ENCODE measurements around the gene TANGO6. TPM values are rescaled to one million over a fixed set of nuclear protein-coding genes. Genes with fewer than 3 reads are reported as not detected.

Gene TANGO6
- total and polyA plus RNA-seq, 2 of the 8 experiments (the other 6 are each of a cell fraction or from before 2014, with no cell fraction given): 5.0 to 19.5 TPM

DNA sequence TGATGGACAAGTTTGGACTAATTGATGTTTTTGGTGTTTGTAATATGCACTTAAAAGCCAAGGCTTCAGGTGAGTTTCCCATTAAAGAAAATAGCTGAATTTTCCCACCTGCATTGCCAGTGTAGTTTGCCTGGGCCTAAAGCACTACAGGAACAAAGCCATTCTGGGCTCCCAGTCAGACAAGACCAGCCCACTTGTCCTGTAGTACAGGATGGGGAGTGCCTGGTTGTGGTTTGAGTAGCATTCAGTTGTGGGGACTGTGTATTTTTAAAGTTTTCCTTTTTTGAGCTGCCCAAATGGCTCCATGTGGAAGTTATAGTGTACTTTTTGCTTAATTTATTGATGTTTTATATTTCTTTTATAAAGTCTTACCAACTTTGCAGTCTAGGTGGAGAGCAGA, 91.7 kb downstream of the TANGO6 start:
- Histone ChIP-seq H4K8ac (ENCODE audit: extremely low read depth, insufficient read depth, low read length) (no peak overlapping the region), H3K56ac (replicated peaks; ENCODE audit: insufficient read length, low read depth, low read length) (no peak overlapping the region), H2BK12ac (ENCODE audit: low read depth, low read length) (no peak overlapping the region), H3K27me3 (replicated peaks in 1 of 4; ENCODE audit: control insufficient read depth in 3 of 4, extremely low read depth in 1 of 4, insufficient read depth in 3 of 4, low read length in 3 of 4) (no peaks in the 10 kb centered on the region), H3K79me1 (ENCODE audit: low read depth, low read length) (no peaks in the 10 kb centered on the region), H3K14ac (ENCODE audit: insufficient read length) (no peak overlapping the region), H3K4me1 (replicated peaks in 1 of 4; ENCODE audit: control insufficient read depth in 3 of 4, insufficient read depth in 4 of 4, low read length in 3 of 4) (no peaks in the 10 kb centered on the region), H3K27ac (ENCODE audit: low read depth, low read length) (no peak overlapping the region), H3K4ac (replicated peaks; ENCODE audit: insufficient read length, low read depth, low read length) (no peak overlapping the region), H3K4me3 (ENCODE audit: extremely low read depth in 1 of 4, insufficient read depth in 2 of 4, low read depth in 3 of 4, low read length in 4 of 4) (no peak overlapping the region), H4K20me1 (replicated peaks in 1 of 2; ENCODE audit: control insufficient read depth in 1 of 2, insufficient read depth in 2 of 2, low read length in 2 of 2) (no peaks in the 10 kb centered on the region), H3K23me2 (ENCODE audit: low read depth, low read length) (no peaks in the 10 kb centered on the region), H3K23ac (ENCODE audit: insufficient read length) (no peak overlapping the region), H2BK5ac (ENCODE audit: low read depth, low read length) (no peak overlapping the region), H2BK120ac (replicated peaks; ENCODE audit: low read depth, low read length) (no peak overlapping the region), H2AK5ac (ENCODE audit: low read depth, low read length) (no peak overlapping the region), H4K5ac (ENCODE audit: insufficient read length, low read depth, low read length) (no peak overlapping the region), H4K91ac (replicated peaks; ENCODE audit: insufficient read length, low read length) (no peak overlapping the region), H3K18ac (ENCODE audit: extremely low read depth, low read length) (no peak overlapping the region), H3K79me2 (ENCODE audit: control insufficient read depth in 1 of 2, insufficient read depth in 2 of 2, low read length in 2 of 2) (no peaks in the 10 kb centered on the region), H3K9ac (replicated peaks in 1 of 4; ENCODE audit: extremely low read depth in 1 of 4, low read depth in 3 of 4, low read length in 3 of 4) (no peak overlapping the region), H2BK20ac (ENCODE audit: low read length) (no peak overlapping the region), H3K9me3 (ENCODE audit: insufficient read depth in 2 of 2, low read depth in 1 of 2, low read length in 1 of 2) (no peaks in the 10 kb centered on the region), H3K36me3 (ENCODE audit: control insufficient read depth in 2 of 4, insufficient read depth in 4 of 4, low read length in 3 of 4) (peaks cover 0 to 3% (median 0%) of the 10 kb centered on the region in 4 experiments; a peak in 1 of 8 replicates), H2BK15ac (ENCODE audit: low read length) (no peak overlapping the region), H3K4me2 (ENCODE audit: insufficient read depth in 1 of 2, low read depth in 2 of 2, low read length in 2 of 2) (no peak overlapping the region), H2AFZ (ENCODE audit: low read length) (no peak overlapping the region)
- no peak for TF ChIP-seq RFX5 (IDR thresholded peaks at IDR 0.05; ENCODE audit: borderline replicate concordance, low read depth, low read length)
- TF ChIP-seq, protein P1, sequence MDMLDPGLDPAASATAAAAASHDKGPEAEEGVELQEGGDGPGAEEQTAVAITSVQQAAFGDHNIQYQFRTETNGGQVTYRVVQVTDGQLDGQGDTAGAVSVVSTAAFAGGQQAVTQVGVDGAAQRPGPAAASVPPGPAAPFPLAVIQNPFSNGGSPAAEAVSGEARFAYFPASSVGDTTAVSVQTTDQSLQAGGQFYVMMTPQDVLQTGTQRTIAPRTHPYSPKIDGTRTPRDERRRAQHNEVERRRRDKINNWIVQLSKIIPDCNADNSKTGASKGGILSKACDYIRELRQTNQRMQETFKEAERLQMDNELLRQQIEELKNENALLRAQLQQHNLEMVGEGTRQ (IDR thresholded peaks at IDR 0.05; ENCODE audit: low read length): no peak
- no peak for TF ChIP-seq RXRA (IDR thresholded peaks at IDR 0.05; ENCODE audit: insufficient read depth, low read depth, low read length)
- TF ChIP-seq EGR1 (IDR thresholded peaks at IDR 0.05; ENCODE audit: borderline replicate concordance, low read depth, low read length): no peak
- TF ChIP-seq SP4 (IDR thresholded peaks at IDR 0.05; ENCODE audit: low read length): no peak
- TF ChIP-seq KDM5A (IDR thresholded peaks at IDR 0.05; ENCODE audit: low read length): no peak
- no peak for TF ChIP-seq ATF2 (IDR thresholded peaks at IDR 0.05; ENCODE audit: low read length)
- ChIA-PET CTCF (ENCODE audit: partially characterized antibody) (interaction anchor here (0.7 to 1.6 kb wide), 5 partner anchors 10 to 178 kb away, joined by 3 to 5 read pairs (median 3); no protein-coding TSS in a partner anchor), POLR2A (ENCODE audit: partially characterized antibody) (interaction anchor here (0.5 kb wide), 1 partner anchor 35 kb away, joined by 3 read pairs; no protein-coding TSS in a partner anchor)
- FAIRE-seq (no peak), DNase-seq (ENCODE audit: low read depth in 1 of 2, low spot score in 2 of 2) (no peak)
